WTC11 (cell line): Measurements from ENCODE around the gene CBX5.

Source experiments
- ATF3 ChIP-seq: sonication (generic); formaldehyde crosslinking; conservative IDR thresholded peaks from 2 replicates; pipeline ENCODE4 v1.8.1; 2022; ENCODE audit warnings: mild to moderate bottlenecking, missing genetic modification reagents
- CBFB ChIP-seq: sonication (generic); formaldehyde crosslinking; IDR thresholded peaks from 2 replicates; pipeline ENCODE4 v1.8.1; 2022; ENCODE audit warnings: mild to moderate bottlenecking, low read depth, missing genetic modification reagents
- CTCF ChIP-seq: fragments of 200-600 bp; IDR thresholded peaks from 2 replicates; pipeline ENCODE4 v1.8.0; 2022; ENCODE audit warnings: antibody characterized with exemption
- GRHL2 ChIP-seq: fragments of 250-450 bp; sonication (Bioruptor Pico); IDR thresholded peaks from 2 replicates; pipeline ENCODE4 v1.8.0; 2022; ENCODE audit warnings: mild to moderate bottlenecking, moderate library complexity; ENCODE audit not compliant: insufficient replicate concordance, severe bottlenecking
- TEAD4 ChIP-seq: sonication (generic); formaldehyde crosslinking; IDR thresholded peaks from 2 replicates; pipeline ENCODE4 v1.8.0; 2022; ENCODE audit warnings: mild to moderate bottlenecking, missing genetic modification reagents
- USF1 ChIP-seq: sonication (generic); formaldehyde crosslinking; IDR thresholded peaks from 2 replicates; pipeline ENCODE4 v1.8.0; 2022; ENCODE audit warnings: mild to moderate bottlenecking, missing genetic modification reagents
- ZNF281 ChIP-seq: sonication (generic); formaldehyde crosslinking; IDR thresholded peaks from 2 replicates; pipeline ENCODE4 v1.8.0; 2023; ENCODE audit warnings: mild to moderate bottlenecking, missing genetic modification reagents
- TF ChIP-seq, protein P1 (sequence below): sonication (generic); formaldehyde crosslinking; IDR thresholded peaks from 2 replicates; pipeline ENCODE4 v1.8.1; 2023; ENCODE audit warnings: mild to moderate bottlenecking, missing genetic modification reagents, borderline replicate concordance
- TF ChIP-seq, protein P2 (sequence below): sonication (generic); formaldehyde crosslinking; IDR thresholded peaks from 2 replicates; pipeline ENCODE4 v1.8.1; 2023; ENCODE audit warnings: mild to moderate bottlenecking, moderate library complexity, missing genetic modification reagents

GRCh38 chr12:54276368-54276767, 3.6 kb downstream of the CBX5 start:
- TF ChIP-seq, protein P1, sequence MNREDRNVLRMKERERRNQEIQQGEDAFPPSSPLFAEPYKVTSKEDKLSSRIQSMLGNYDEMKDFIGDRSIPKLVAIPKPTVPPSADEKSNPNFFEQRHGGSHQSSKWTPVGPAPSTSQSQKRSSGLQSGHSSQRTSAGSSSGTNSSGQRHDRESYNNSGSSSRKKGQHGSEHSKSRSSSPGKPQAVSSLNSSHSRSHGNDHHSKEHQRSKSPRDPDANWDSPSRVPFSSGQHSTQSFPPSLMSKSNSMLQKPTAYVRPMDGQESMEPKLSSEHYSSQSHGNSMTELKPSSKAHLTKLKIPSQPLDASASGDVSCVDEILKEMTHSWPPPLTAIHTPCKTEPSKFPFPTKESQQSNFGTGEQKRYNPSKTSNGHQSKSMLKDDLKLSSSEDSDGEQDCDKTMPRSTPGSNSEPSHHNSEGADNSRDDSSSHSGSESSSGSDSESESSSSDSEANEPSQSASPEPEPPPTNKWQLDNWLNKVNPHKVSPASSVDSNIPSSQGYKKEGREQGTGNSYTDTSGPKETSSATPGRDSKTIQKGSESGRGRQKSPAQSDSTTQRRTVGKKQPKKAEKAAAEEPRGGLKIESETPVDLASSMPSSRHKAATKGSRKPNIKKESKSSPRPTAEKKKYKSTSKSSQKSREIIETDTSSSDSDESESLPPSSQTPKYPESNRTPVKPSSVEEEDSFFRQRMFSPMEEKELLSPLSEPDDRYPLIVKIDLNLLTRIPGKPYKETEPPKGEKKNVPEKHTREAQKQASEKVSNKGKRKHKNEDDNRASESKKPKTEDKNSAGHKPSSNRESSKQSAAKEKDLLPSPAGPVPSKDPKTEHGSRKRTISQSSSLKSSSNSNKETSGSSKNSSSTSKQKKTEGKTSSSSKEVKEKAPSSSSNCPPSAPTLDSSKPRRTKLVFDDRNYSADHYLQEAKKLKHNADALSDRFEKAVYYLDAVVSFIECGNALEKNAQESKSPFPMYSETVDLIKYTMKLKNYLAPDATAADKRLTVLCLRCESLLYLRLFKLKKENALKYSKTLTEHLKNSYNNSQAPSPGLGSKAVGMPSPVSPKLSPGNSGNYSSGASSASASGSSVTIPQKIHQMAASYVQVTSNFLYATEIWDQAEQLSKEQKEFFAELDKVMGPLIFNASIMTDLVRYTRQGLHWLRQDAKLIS (CRISPR knock-in tag) = no peak
- no peak for TF ChIP-seq CTCF
- no peak for TF ChIP-seq ZNF281
- no peak for TF ChIP-seq TEAD4
- TF ChIP-seq, protein P2, sequence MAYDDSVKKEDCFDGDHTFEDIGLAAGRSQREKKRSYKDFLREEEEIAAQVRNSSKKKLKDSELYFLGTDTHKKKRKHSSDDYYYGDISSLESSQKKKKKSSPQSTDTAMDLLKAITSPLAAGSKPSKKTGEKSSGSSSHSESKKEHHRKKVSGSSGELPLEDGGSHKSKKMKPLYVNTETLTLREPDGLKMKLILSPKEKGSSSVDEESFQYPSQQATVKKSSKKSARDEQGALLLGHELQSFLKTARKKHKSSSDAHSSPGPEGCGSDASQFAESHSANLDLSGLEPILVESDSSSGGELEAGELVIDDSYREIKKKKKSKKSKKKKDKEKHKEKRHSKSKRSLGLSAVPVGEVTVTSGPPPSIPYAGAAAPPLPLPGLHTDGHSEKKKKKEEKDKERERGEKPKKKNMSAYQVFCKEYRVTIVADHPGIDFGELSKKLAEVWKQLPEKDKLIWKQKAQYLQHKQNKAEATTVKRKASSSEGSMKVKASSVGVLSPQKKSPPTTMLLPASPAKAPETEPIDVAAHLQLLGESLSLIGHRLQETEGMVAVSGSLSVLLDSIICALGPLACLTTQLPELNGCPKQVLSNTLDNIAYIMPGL = no peak
- no peak for TF ChIP-seq CBFB
- TF ChIP-seq ATF3 (CRISPR knock-in tag) = no peak
- no peak for TF ChIP-seq USF1 (CRISPR knock-in tag)
- TF ChIP-seq GRHL2 = no peak
